GM18505 (cell line): ENCODE data around the gene C1QL1.

Source experiments
- ATAC-seq: cut with Tn5 transposase; IDR thresholded peaks from one replicate; pipeline ENCODE4 v1.9.1; 2021; ENCODE audit not compliant: unreplicated experiment
- POLR2A ChIP-seq: IDR thresholded peaks from 4 replicates; pipeline ENCODE4 v1.6.1; 2011; ENCODE audit warnings: borderline replicate concordance; ENCODE audit not compliant: insufficient read depth, insufficient read length; ENCODE audit errors: extremely low read depth

C1QL1 gene

DNA sequence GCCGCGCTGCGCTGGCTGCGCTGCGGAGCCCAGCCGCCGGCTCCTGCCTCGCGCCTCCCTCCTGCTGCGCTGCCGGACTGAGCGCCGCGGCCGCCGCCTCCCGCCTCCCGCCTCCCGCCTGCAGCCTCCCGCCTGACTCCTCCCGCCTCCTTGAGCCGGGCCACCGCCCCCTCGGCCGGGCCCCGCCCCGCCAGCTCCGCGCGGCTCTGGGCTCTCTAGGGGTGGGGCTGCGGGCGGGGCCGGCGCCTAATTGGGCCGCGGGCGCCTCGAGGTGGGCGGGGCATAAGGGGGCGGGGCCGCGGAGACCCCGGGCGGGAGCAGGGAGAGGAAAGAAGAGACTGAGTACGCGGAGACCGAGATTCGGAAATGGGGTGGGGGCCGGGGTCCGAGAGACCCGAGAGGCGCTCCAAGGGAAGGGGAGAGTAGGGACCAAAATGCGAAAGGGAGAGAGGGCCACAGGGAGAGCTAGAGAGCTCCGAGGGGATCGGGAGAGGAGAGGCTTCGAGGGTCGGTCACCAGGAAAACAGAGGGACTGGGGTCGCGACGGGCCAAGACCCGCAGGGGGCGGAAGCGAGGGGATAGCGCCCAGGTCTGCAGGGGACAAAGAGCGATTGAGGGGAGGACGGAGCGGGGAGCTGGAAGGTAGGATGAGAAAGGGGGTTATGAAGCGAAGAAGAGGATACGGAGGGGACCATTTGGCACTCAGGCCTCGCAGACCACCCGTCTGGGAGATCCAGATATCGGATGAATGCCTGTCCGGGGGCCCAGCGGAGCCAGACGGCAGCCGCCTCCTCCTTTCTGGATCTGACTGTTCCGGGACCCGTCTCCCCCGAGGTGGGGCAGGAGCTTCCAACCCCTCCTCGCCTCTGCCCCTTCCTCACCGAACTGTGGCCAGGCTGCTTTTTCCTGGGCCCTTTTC is at the start of gene C1QL1:
C1QL1 (minus strand) TSS at position 79 of the 919 bp plus-strand sequence. CDS start 255 bp downstream, outside the sequence.
- TF ChIP-seq POLR2A, result no peak
- ATAC-seq, result peak; percentile 86

DNA sequence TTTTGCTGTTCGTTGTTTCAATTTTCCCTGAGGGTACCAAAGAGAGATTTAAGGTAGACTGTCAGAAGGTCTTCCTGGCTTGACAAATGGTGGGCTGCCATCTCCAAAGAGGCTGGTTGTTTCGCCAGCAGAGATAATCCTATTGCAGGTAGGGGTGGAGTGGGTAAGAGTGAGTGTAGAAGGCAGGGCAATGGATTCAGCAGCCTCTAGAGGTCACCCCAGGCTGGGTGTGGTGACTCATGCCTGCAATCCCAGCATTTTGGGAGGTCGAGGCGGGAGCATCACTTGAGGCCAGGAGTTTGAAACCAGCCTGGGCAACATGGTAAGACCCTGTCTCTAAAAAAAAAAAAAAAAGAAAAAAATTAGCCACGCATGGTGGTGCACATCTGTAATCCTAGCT is 48.7 kb upstream of the C1QL1 start:
- no peak for TF ChIP-seq POLR2A
- ATAC-seq, result no peak

DNA sequence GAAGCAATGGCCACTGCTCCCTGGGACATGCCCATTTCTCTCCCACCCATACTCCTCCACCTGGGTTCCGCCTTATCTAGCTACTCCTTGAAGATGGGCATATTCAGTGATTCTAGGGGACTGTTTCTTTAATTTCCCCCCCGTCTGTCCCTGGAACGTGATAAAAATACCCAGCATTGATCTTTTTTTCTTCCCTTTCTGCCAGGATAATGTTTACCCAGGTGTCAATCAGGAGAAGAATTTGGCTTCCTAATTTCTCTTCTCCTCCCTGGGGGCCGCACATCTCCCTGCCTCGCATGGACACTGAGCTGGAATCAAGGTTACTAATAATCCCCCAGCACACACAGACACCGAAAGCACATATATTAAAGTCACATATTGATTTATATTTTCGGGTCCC is 48.1 kb upstream of the C1QL1 start:
- ATAC-seq, result no peak
- TF ChIP-seq POLR2A, result no peak

DNA sequence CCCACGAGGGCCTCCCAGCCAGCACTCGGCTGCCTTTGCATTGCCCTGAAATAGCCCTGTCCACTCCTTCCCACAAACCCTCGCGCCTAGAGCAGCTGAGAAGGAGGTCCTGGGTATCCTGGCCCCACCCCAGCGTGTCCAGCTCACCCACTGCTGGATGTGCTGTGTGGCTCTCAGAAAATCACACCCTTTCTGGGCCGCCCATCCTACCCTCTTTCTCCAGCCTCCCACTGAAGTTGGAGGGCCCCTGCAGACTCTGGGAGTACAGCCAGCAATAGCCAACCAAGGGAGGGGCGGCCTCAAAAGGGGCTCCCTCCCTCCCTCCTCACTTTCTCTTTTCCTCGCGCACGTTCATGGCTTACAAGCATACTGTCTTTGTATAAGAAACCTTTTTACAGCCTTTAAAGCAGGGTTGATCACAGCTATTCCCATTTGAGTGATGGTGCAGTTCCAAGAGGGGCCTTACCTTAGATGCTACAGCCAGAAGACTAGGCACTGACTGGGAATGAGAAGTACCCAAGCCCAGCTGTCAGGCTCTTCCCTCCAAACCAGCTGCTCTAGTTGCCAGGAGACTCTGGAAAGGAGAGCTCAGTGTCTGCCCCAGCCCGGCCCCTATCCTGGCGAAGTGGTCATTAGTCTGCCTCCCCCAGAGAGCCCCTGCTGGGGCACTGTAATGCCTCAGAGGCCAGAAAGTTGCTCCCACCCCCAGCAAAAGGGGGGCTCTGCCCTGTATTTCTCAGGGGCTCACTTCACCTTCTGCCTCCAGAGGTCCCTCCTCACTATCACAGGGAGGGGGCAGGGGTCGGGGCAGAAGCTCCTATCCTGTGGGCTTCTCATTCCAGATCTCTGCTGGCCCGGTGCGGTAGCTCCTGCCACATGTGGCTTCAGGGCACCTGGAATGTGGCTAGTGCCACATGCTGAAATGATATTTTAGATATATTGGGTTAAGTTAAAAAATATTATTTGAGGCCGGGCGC is 45.2 kb upstream of the C1QL1 start:
- ATAC-seq, result no peak

DNA sequence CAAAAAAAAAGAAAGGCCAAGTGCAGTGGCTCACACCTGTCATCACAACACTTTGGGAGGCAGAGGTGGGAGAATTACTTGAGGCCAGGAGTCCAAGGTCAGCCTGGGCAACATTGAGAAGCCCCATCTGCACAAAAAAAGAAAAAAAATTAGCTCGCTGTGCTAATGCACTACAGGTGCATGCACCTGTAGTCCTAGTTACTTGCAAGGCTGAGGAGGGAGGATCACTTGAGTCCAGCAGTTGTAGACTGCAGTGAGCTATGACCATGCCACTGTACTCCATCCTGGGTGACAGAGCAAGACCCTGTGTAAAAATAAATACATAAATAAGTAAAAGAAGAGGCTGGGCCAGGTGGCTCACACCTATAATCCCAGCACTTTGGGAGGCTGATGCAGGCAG is 43.7 kb upstream of the C1QL1 start:
- no peak for ATAC-seq
- no peak for TF ChIP-seq POLR2A

More for the DNA sequence above, 45.2 kb upstream of the C1QL1 start:
- no peak for TF ChIP-seq POLR2A

DNA sequence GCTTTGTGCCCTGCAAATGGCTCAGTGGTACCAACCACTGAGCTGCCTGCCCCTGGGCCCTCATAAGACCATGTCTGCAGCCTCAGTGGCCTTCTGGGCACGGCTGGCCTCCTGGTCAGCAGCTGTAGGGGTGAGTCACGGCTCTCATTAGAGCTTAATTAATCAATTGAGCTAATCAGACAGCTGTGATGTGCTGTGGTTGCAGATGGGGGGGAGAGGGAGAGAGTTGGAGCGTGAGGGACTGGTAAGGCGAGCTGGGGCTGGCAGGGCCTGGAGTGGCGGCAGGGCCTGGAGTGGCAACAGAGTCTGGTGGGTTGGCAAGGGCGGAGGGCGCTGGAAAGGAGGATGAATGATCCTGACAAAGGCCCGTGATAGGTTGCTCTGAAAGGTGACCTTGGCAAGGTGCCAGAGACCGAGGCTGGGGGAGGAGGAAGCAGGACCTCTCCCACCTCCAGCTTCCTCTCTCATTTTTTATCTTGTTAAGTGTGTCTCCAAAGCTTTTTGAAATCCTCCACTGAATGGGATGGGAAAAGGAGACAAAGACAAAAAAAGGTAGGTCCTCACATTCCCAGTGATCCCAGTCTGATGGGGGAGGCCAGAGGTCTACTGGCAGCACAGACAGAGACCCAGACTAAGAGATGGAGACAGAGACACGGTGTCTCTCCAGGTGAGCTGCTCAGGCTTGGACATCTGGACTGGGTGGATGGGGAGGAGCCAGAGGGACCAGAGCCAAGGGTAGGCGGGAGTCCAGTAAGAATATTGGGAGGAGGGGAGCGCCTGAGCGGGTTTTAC is 41.8 kb upstream of the C1QL1 start:
- ATAC-seq, result no peak
- no peak for TF ChIP-seq POLR2A

DNA sequence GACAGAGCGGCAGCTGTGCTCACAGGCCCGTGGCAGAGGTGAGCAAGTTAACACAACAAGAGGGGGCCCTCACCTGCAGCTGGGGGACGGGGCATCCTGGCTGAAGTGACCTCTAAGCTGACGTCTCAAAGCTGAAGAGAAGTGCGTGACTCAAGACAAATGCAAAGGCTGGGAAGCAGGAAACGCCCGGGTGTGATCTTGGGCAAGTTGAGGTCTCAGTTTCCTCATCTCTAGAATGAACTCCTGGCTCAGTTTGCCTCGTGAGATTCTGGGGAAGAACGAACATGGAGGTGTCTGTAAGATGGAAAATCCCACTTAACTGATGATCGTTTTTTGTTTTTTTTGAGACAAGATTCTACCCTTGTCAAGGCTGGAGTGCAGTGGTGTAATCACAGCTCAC is 40.1 kb upstream of the C1QL1 start:
- TF ChIP-seq POLR2A, result no peak

DNA sequence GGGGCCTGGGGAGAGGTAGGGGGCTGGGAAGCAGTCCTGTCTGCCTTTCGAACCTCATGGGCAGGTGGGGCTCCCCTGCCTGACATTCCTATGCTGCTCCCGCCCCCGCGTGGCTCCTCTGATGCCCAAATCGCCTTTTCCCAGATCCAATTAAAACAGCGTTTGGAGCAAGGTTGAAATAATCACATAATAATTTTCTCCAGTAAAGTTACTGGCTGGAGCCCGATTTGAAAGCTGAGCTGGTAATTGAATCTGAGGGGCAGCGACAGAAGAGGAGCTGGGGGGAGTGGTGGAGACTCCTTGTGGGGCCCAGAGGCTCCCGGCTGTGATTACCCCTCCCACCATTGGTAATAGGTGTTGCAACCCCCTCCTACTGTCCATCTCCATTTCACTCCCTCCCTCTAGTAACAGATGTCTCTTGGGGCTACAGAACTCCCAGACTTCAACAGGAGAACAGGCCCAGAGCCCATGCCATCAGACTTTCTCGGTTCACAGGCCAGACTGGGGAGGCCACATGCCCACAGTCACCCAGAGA is 38.9 kb upstream of the C1QL1 start:
- ATAC-seq, result no peak
- no peak for TF ChIP-seq POLR2A

More for the DNA sequence above, 40.1 kb upstream of the C1QL1 start:
- no peak for ATAC-seq

DNA sequence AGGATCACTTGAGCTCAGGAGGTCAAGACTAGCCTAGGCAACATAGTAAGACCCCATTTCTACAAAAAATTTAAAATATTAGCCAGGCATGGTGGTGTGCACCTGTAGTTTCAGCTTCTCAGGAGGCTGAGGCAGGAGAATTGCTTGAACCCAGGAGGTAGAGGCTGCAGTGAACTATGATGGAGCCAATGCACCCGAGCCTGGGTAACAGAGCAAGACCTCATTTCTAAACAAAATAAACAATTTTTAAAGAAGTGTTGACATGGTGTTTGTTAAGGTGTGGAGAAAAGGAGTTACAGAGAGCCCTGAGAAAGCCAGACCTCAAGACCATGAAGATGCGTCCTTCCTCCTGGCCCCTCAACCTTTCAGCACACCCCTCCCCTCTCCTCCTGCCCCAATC is 37.6 kb upstream of the C1QL1 start:
- no peak for ATAC-seq

DNA sequence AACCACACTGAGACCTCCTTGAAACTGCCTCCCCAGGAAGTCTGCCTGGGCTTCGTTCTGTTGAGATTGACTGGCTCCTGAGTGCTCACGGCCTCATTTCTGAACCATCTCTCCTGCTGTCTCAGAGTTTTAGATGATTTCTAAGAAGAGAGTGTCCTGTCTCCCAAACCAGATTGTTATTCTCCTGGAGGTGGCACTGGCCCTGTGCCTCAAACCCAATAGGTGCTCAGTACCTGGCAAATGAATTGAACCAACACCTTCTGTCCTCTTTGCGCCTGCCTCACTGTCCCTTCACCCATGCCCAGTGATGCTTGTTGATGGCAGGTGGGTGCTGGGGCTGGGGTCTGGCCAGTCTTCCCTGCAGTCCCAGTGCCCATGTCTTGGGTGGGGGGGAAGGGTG is 36.3 kb upstream of the C1QL1 start:
- TF ChIP-seq POLR2A, result no peak
- no peak for ATAC-seq

More for the DNA sequence above, 37.6 kb upstream of the C1QL1 start:
- TF ChIP-seq POLR2A, result no peak

DNA sequence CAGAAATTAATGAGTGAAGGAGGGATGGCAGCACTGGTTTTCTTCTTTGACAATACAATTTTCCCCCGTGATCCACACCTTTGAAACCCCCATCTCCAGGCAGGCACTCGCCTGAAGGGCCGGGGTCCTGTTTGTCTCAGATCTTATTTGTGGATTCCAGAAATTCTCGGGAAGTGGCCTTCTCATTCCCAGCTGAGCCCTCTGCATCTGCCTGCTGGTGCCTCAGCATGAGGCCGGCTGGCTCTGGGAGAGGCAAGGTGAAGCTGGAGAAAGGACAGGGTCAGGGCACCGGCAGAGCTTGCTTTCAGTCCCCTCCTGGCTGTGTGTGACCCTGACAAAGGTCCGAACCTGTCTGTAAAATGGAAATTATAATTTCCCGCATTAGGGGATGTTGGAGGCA is 35.8 kb upstream of the C1QL1 start:
- no peak for ATAC-seq
- TF ChIP-seq POLR2A, result no peak

DNA sequence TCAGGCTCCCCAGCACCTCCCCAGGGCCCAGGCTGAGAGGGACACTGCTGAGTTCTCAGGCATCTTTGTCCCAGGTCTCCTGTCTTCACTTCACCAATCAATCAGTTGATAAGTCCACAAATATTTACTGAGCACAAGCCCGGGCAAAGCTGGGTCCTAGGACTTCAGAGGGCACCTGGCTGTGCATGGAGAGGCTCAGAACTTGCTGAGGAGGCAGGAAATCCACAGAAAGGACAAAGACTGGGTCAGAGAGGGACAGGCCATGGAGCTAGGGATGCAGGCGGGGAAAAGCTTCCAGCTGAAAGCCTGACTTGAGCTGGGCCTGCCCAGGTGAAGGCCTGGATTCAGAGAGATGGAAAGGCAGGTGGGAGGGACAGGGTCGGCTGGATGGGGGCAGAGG is 33.2 kb upstream of the C1QL1 start:
- no peak for TF ChIP-seq POLR2A
- no peak for ATAC-seq

DNA sequence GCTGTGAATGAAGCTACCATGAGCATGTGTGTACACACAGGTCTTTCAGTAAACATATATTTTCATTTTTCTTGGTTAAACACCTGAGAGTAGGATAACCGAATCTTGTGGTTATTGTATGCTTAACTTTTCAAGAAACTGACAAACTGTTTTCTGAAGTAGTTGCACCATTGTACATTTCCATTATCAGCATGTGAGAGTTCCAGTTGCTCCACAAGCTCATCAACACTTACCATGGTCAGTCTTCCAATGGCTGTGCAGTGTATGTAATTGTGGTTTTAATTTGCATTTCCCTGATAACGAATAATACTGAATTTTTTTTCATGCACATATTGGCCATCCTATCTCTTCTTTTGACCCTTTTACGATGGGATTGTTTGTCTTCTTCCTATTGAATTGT is 31.3 kb upstream of the C1QL1 start:
- no peak for ATAC-seq
- TF ChIP-seq POLR2A, result no peak

DNA sequence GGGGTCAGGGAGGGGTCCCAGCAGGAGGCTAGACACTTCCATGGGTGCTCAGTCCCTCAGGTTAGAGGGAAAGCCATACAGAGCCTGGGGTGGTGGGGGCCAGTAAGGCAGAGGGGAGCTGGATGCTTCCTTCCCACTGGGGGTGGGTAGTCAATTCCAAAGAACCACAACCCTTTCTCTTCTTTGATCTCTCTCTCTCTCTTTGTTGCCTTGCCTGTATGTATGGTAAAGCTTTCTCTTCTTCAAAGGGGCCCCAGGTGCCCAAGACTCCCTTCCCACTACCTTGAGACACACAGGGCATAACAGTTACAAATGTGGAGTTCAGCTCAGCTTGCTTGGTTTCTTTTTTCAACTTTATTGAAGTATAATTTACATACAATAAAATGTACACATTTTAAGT is 30.5 kb upstream of the C1QL1 start:
- ATAC-seq, result no peak
- no peak for TF ChIP-seq POLR2A
